Prostate gland (tissue), 2 donors: ENCODE measurements around the gene CCDC149. TPM values are rescaled to one million over a fixed set of nuclear protein-coding genes. Genes with fewer than 3 reads are reported as not detected.

ENCODE experiments used
- DNase-seq: peaks from one replicate; pipeline ENCODE4 v3.0.0-alpha.2; 2019; ENCODE audit warnings: low spot score
- H3K27ac ChIP-seq, 2 donors: fragments of 200-600 bp; sonication (generic); 2 replicates each; pipeline ENCODE4 v1.5.1; 2017 to 2019
- H3K27me3 ChIP-seq: fragments of 200-600 bp; sonication (generic); replicated peaks from 2 replicates; pipeline ENCODE4 v1.5.1; 2019; ENCODE audit not compliant: insufficient read depth
- H3K36me3 ChIP-seq, 2 donors: fragments of 200-600 bp; sonication (generic); 1 replicate in 1 of 2; 2 replicates in 1 of 2; pipeline versions ENCODE4 v1.5.1 to v1.8.1; 2017 to 2019
- H3K4me1 ChIP-seq: fragments of 200-600 bp; sonication (generic); replicated peaks from 2 replicates; pipeline ENCODE4 v1.5.1; 2019
- H3K4me3 ChIP-seq, 2 donors: fragments of 200-600 bp; sonication (generic); 2 replicates each; pipeline ENCODE4 v1.5.1; 2017 to 2019
- H3K9me3 ChIP-seq: fragments of 200-600 bp; sonication (generic); 2 replicates; pipeline ENCODE4 v1.5.1; 2017
- CTCF ChIP-seq, 4 experiments: fragments of 200-600 bp in 2 of 4; fragments of 450-650 bp in 2 of 4; sonication (generic) in 2 of 4; IDR thresholded peaks; 1 replicate in 3 of 4; 2 replicates in 1 of 4; pipeline ENCODE4 v1.5.1; 2016 to 2019; ENCODE audit warnings: antibody characterized with exemption in 4 of 4, mild to moderate bottlenecking in 2 of 4, moderate library complexity in 2 of 4
- POLR2A ChIP-seq: fragments of 450-650 bp; IDR thresholded peaks from one replicate; pipeline ENCODE4 v1.6.1; 2016; ENCODE audit warnings: antibody characterized with exemption, mild to moderate bottlenecking
- POLR2AphosphoS5 ChIP-seq: sonication (generic); formaldehyde crosslinking; IDR thresholded peaks from one replicate; pipeline ENCODE4 v1.6.1; 2017; ENCODE audit warnings: antibody characterized with exemption
- WGBS: methylation state at CpG from one replicate; pipeline ENCODE4 v1.1.5; 2018; 5-methylcytosine and 5-hydroxymethylcytosine counted together
- intact Hi-C: fragments of 100-400 bp; cut with DNase I; formaldehyde crosslinking; loops from one replicate; pipeline ENCODE4 v1.14.2; 2022
- total RNA-seq, 2 donors: library from RNA; depleted of rRNA; stranded (reverse); fragments of >200 nt; gene quantifications; one replicate each; pipeline ENCODE4 v1.1.0, GENCODE V29; 2016

Gene CCDC149
- 10 to 100 TPM; 14.0 to 19.6 TPM for total RNA-seq

- intact Hi-C loops, result loop anchor here (2.0 to 10.0 kb wide), 5 partner anchors 56 to 455 kb away; partner anchors contain the start of genes DHX15 and SOD3
- peak; percentile 83 for TF ChIP-seq POLR2AphosphoS5
- TF ChIP-seq POLR2A, result peak; percentile 84
- TF ChIP-seq CTCF (IDR thresholded peaks at IDR 0.05), result peak in 2 of 4 experiments; percentile 31 to 32
- Histone ChIP-seq H3K4me1 (no peaks in the 10 kb centered on the region), H3K27ac (peak within 1 kb of the TSS; percentile 90 to 94), H3K27me3 (no peaks in the 10 kb centered on the region), H3K4me3 (peak within 1 kb of the TSS; percentile 65 to 67), H3K36me3 (peaks cover 0 to 8% of the 10 kb centered on the region in 2 donors), H3K9me3 (no peaks in the 10 kb centered on the region)
- WGBS, result 2% methylated on average over 38 of the region's 92 CpGs
- DNase-seq, result peak; percentile 88
Observed at GRCh38 chr4:24912252-24913118, at the start of gene CCDC149. Gene CCDC149 (minus strand): TSS chr4:24913042. CDS start chr4:24912864, 178 bp downstream.

- no peaks in the 10 kb centered on the region for H3K4me1 ChIP-seq
- TF ChIP-seq POLR2A, result no peak
- no peak for TF ChIP-seq POLR2AphosphoS5
- TF ChIP-seq CTCF (IDR thresholded peaks at IDR 0.05), result no peak
- H3K36me3 ChIP-seq, result no peaks in the 10 kb centered on the region
- DNase-seq, result no peak
- H3K4me3 ChIP-seq, result no peak overlapping the region
- 89% methylated on average over 2 of the region's 2 CpGs for WGBS
- H3K9me3 ChIP-seq, result no peaks in the 10 kb centered on the region
- intact Hi-C loops, result no loop called here
- H3K27ac ChIP-seq, result no peak overlapping the region
- no peaks in the 10 kb centered on the region for H3K27me3 ChIP-seq
Observed at GRCh38 chr4:24957886-24958285, 45.0 kb upstream of the CCDC149 start.

GRCh38 chr4:24956763-24957162 lies 43.9 kb upstream of the CCDC149 start:
- Histone ChIP-seq H3K4me1 (no peaks in the 10 kb centered on the region), H3K27me3 (no peaks in the 10 kb centered on the region), H3K9me3 (no peaks in the 10 kb centered on the region), H3K36me3 (no peaks in the 10 kb centered on the region), H3K27ac (no peak overlapping the region), H3K4me3 (no peak overlapping the region)
- DNase-seq, result no peak
- WGBS, result 86% methylated on average over 2 of the region's 2 CpGs
- intact Hi-C loops, result no loop called here
- TF ChIP-seq POLR2A (no peak), CTCF (IDR thresholded peaks at IDR 0.05) (no peak), POLR2AphosphoS5 (no peak)

GRCh38 chr4:24956091-24956490 lies 43.2 kb upstream of the CCDC149 start:
- Histone ChIP-seq H3K4me1 (no peaks in the 10 kb centered on the region), H3K27me3 (no peaks in the 10 kb centered on the region), H3K36me3 (no peaks in the 10 kb centered on the region), H3K27ac (no peak overlapping the region), H3K4me3 (no peak overlapping the region), H3K9me3 (no peaks in the 10 kb centered on the region)
- WGBS, result 96% methylated on average over 2 of the region's 2 CpGs
- no peak for DNase-seq
- intact Hi-C loops, result no loop called here
- TF ChIP-seq POLR2A, result no peak
- no peak for TF ChIP-seq CTCF (IDR thresholded peaks at IDR 0.05)
- TF ChIP-seq POLR2AphosphoS5, result no peak

GRCh38 chr4:24952667-24953066 lies 39.8 kb upstream of the CCDC149 start:
- intact Hi-C loops, result no loop called here
- WGBS, result 68% methylated on average over 4 of the region's 4 CpGs
- Histone ChIP-seq H3K4me3 (no peak overlapping the region), H3K9me3 (no peaks in the 10 kb centered on the region), H3K4me1 (no peaks in the 10 kb centered on the region), H3K27me3 (no peaks in the 10 kb centered on the region), H3K36me3 (no peaks in the 10 kb centered on the region), H3K27ac (no peak overlapping the region)
- no peak for DNase-seq
- TF ChIP-seq POLR2A, result no peak
- no peak for TF ChIP-seq CTCF (IDR thresholded peaks at IDR 0.05)
- TF ChIP-seq POLR2AphosphoS5, result no peak
